Activated CD4-positive, alpha-beta memory T cell treated with anti-CD3 and anti-CD28 coated beads, Interleukin-2, amount 10 ng/mL, durations not matched to agents 7 days and 5 days (primary cell): Measurements from ENCODE around the gene MICB. TPM values are rescaled to one million over a fixed set of nuclear protein-coding genes. Genes with fewer than 3 reads are reported as not detected.

Source experiments
- CTCF ChIA-PET: fragments of 350-600 bp; sonication (Branson Sonifier 250); formaldehyde crosslinking; loops from one replicate; lab custom pipeline; 2021; ENCODE audit warnings: antibody characterized with exemption, inconsistent platforms; lab: Charles Lee
- POLR2A ChIA-PET: fragments of 350-600 bp; sonication (Branson Sonifier 250); formaldehyde crosslinking; loops from one replicate; lab custom pipeline; 2021; ENCODE audit warnings: antibody characterized with exemption; lab: Charles Lee
- DNase-seq: peaks from one replicate; pipeline ENCODE4 v3.0.0-alpha.2; 2020
- H3K27ac Mint-ChIP-seq: one replicate; pipeline ENCODE4 v1.8.0; 2021; ENCODE audit warnings: mild to moderate bottlenecking, mixed read lengths
- H3K27me3 Mint-ChIP-seq: one replicate; pipeline ENCODE4 v1.8.0; 2021; ENCODE audit warnings: mixed read lengths
- H3K36me3 Mint-ChIP-seq: one replicate; pipeline ENCODE4 v1.8.0; 2021; ENCODE audit warnings: low read depth, mixed read lengths
- H3K4me1 Mint-ChIP-seq: one replicate; pipeline ENCODE4 v1.8.0; 2021; ENCODE audit warnings: mixed read lengths
- H3K4me3 Mint-ChIP-seq: one replicate; pipeline ENCODE4 v1.8.0; 2021; ENCODE audit warnings: mild to moderate bottlenecking, mixed read lengths
- H3K9me3 Mint-ChIP-seq: one replicate; pipeline ENCODE4 v1.8.0; 2021; ENCODE audit warnings: mixed read lengths
- total RNA-seq, 2 experiments: library from RNA; stranded (reverse); gene quantifications; one replicate each; pipeline ENCODE4 v1.2.3, GENCODE V29; 2021

The MICB gene
- total RNA-seq, 2 experiments from 2014 or later = 60.8 to 62.9 TPM

DNA sequence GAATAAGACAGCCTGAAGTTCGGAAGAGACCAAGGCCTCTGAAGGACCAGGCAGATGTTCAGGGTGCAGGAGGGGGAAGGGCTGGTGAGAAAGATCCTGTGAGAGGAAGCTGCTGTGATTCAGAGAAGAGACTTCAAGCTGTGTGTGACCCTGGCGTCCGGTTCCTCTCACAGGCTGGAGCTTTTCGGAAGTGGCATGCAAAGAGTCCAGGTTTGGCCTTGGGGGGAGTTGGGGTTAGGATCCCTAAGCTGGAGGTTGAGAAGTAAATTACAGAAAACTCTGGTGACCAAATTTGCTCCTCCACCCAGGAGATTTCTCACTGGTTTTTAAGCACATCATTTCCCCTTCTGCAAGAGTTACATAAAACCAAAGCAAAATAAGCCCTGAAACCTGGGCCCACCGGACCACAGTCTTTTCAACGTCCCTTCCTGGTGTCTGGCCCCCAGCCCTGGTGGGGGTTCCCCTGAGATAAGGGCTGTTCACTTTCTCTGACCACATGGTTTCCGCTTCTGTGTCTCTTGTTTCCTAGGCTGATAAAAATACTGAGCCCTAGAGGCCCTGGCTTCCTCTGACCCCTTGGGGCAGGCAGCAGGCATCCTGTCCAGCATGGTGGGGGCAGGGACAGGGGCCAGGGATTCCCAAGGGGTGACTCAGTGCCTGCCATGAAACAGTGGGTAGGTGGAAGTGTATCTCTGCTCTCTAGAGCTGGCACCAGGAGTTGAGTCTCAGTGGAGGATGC lies 62.2 kb downstream of the MICB start:
- Mint-ChIP-seq H3K27ac (peak overlapping the region; percentile 61), H3K9me3 (no peaks in the 10 kb centered on the region), H3K4me1 (peaks cover 69% of the 10 kb centered on the region), H3K36me3 (peaks cover 60% of the 10 kb centered on the region), H3K4me3 (peak overlapping the region; percentile 66), H3K27me3 (peaks cover 30% of the 10 kb centered on the region)
- peak; percentile 67 for DNase-seq
- ChIA-PET POLR2A (interaction anchor here (0.7 to 34.7 kb wide), 10 partner anchors 9 to 178 kb away, joined by 3 to 1578 read pairs (median 5); partner anchors contain the start of genes C6orf47, DDX39B, GPANK1 and LST1), CTCF (interaction anchor here (0.6 to 24.6 kb wide), 8 partner anchors 9 to 98 kb away, joined by 3 to 751 read pairs (median 4); partner anchors contain the start of genes LTB, NCR3 and TNF)

DNA sequence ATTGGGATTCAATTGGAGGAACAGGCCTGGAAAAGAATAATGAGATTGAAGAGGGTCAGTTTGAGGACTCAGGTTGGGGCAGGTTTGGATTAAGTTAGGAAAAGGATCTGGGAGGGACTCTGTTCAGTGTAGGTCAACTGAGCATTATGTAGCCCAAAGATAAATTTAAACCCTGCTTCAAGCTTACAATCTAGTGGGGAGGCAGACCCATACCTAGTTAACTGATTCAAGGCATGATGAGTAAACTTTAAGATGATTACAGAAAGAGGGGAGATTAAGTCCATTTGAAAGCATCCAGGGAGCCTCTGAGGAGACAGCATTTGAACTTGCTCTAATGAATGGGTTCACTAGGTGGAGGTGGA lies 62.7 kb downstream of the MICB start:
- H3K9me3 Mint-ChIP-seq = no peaks in the 10 kb centered on the region
- POLR2A ChIA-PET = interaction anchor here (1.7 to 34.7 kb wide), 5 partner anchors 18 to 104 kb away, joined by 5 to 1578 read pairs (median 13); partner anchors contain the start of genes C6orf47, DDX39B, GPANK1 and LST1

More for the DNA sequence above, 62.7 kb downstream of the MICB start:
- H3K27ac Mint-ChIP-seq = peak overlapping the region; percentile 61
- H3K4me1 Mint-ChIP-seq = peaks cover 69% of the 10 kb centered on the region
- peaks cover 35% of the 10 kb centered on the region for H3K27me3 Mint-ChIP-seq
- CTCF ChIA-PET = interaction anchor here (2.8 to 24.6 kb wide), 2 partner anchors 15 to 37 kb away, joined by 28 to 751 read pairs; partner anchors contain the start of genes NCR3 and TNF
- no peak overlapping the region for H3K4me3 Mint-ChIP-seq
- DNase-seq = no peak
- H3K36me3 Mint-ChIP-seq = peaks cover 64% of the 10 kb centered on the region

Other genes with a start within 250 kb of the MICB start
- 1,000 to 10,000 TPM; 1,690 to 1,696 TPM for gene HLA-C, start 226.1 kb upstream of the MICB start, total RNA-seq
- 1,000 to 10,000 TPM; 5,151 to 5,157 TPM for gene HLA-B, start 141.0 kb upstream of the MICB start, total RNA-seq
- gene MICA, start 94.5 kb upstream of the MICB start, total RNA-seq = 10 to 100 TPM; 12.0 to 12.3 TPM
- not detected for gene MCCD1, start 30.8 kb downstream of the MICB start, total RNA-seq
- 100 to 1,000 TPM; 427 to 434 TPM for gene DDX39B, start 43.9 kb downstream of the MICB start, total RNA-seq
- 1 to 10 TPM; 2.7 to 3.8 TPM for gene ATP6V1G2, start 48.5 kb downstream of the MICB start, total RNA-seq
- 10 to 100 TPM; 22.8 to 23.6 TPM for gene NFKBIL1, start 49.5 kb downstream of the MICB start, total RNA-seq
- gene LTA, start 74.1 kb downstream of the MICB start, total RNA-seq = 10 to 100 TPM; 37.2 to 38.4 TPM
- 100 to 1,000 TPM; 124 to 130 TPM for gene TNF, start 77.4 kb downstream of the MICB start, total RNA-seq
- gene LTB, start 84.3 kb downstream of the MICB start, total RNA-seq = 1,000 to 10,000 TPM; 1,185 to 1,194 TPM
- gene LST1, start 88.1 kb downstream of the MICB start, total RNA-seq = 10 to 100 TPM; 69.8 to 74.5 TPM
- gene NCR3, start 94.9 kb downstream of the MICB start, total RNA-seq = 10 to 100 TPM; 76.4 to 78.3 TPM
- gene AIF1, start 117.1 kb downstream of the MICB start, total RNA-seq = 10 to 100 TPM; 11.3 to 11.7 TPM
- gene PRRC2A, start 122.6 kb downstream of the MICB start, total RNA-seq = 100 to 1,000 TPM; 215 to 222 TPM
- gene BAG6, start 154.5 kb downstream of the MICB start, total RNA-seq = 100 to 1,000 TPM; 275 to 282 TPM
- gene APOM, start 157.7 kb downstream of the MICB start, total RNA-seq = 1 to 10 TPM; 2.9 to 3.6 TPM
- gene C6orf47, start 162.6 kb downstream of the MICB start, total RNA-seq = 10 to 100 TPM; 26.4 to 26.7 TPM
- gene GPANK1, start 166.9 kb downstream of the MICB start, total RNA-seq = 10 to 100 TPM; 33.6 to 35.2 TPM
- 100 to 1,000 TPM; 199 to 212 TPM for gene CSNK2B, start 167.9 kb downstream of the MICB start, total RNA-seq
- gene LY6G5B, start 171.8 kb downstream of the MICB start, total RNA-seq = 10 to 100 TPM; 16.7 to 17.2 TPM
- 1 to 10 TPM; 2.3 to 2.6 TPM for gene LY6G5C, start 182.9 kb downstream of the MICB start, total RNA-seq
- 10 to 100 TPM; 53.1 to 55.0 TPM for gene ABHD16A, start 205.2 kb downstream of the MICB start, total RNA-seq
- not detected for gene LY6G6F, start 208.7 kb downstream of the MICB start, total RNA-seq
- not detected for gene LY6G6D, start 217.2 kb downstream of the MICB start, total RNA-seq
- not detected for gene LY6G6C, start 223.6 kb downstream of the MICB start, total RNA-seq
- gene MPIG6B, start 225.2 kb downstream of the MICB start, total RNA-seq = not detected
- 10 to 100 TPM; 22.1 to 23.9 TPM for gene DDAH2, start 231.2 kb downstream of the MICB start, total RNA-seq
- 100 to 1,000 TPM; 640 to 644 TPM for gene CLIC1, start 238.4 kb downstream of the MICB start, total RNA-seq
- 10 to 100 TPM; 60.1 to 63.2 TPM for gene MSH5, start 241.9 kb downstream of the MICB start, total RNA-seq